ENCODE results near the gene CALN1.

The CALN1 gene

GRCh38 chr7:72190146-72190545 lies 222.0 kb downstream of the CALN1 start:
- TF ChIP-seq ZNF169 (tag by site-specific recombination; IDR thresholded peaks at IDR 0.05) (no peak), ZNF423 (tag by site-specific recombination; IDR thresholded peaks at IDR 0.05) (no peak)
- Histone ChIP-seq H3K27ac (ENCODE audit: extremely low read depth, low read depth, low read length) (no peak overlapping the region), H3K36me3 (ENCODE audit: control insufficient read depth in 2 of 2, insufficient read depth in 1 of 2, low read length in 2 of 2) (no peaks in the 10 kb centered on the region), H3K4me3 (ENCODE audit: low read depth, low read length) (no peak overlapping the region), H3K4me1 (ENCODE audit: control insufficient read depth, insufficient read depth, low read length) (no peaks in the 10 kb centered on the region), H3K9me3 (ENCODE audit: control insufficient read depth, insufficient read depth, low read depth, low read length) (no peaks in the 10 kb centered on the region)
- ChIA-PET CTCF (no interaction called here), POLR2A (no interaction called here)

GRCh38 chr7:72187179-72187578 lies 225.0 kb downstream of the CALN1 start:
- CTCF ChIA-PET: no interaction called here
- POLR2A ChIA-PET: no interaction called here
- Histone ChIP-seq H3K9me3 (ENCODE audit: control insufficient read depth, insufficient read depth, low read depth, low read length) (no peaks in the 10 kb centered on the region), H3K4me1 (ENCODE audit: control insufficient read depth, insufficient read depth, low read length) (no peaks in the 10 kb centered on the region), H3K4me3 (ENCODE audit: low read depth, low read length) (no peak overlapping the region), H3K27ac (ENCODE audit: extremely low read depth, low read depth, low read length) (no peak overlapping the region), H3K36me3 (ENCODE audit: control insufficient read depth in 2 of 2, insufficient read depth in 1 of 2, low read length in 2 of 2) (no peaks in the 10 kb centered on the region)
- TF ChIP-seq ZNF561 (tag by site-specific recombination; IDR thresholded peaks at IDR 0.05; ENCODE audit: borderline replicate concordance): no peak
- no peak for TF ChIP-seq ZBTB8A (tag by site-specific recombination; IDR thresholded peaks at IDR 0.05)
- no peak for TF ChIP-seq ZNF175 (tag by site-specific recombination; IDR thresholded peaks at IDR 0.05)
- TF ChIP-seq ZNF518A (tag by site-specific recombination; conservative IDR thresholded peaks at IDR 0.05; ENCODE audit: low read depth): no peak
- TF ChIP-seq HOXA7 (CRISPR knock-in tag; IDR thresholded peaks at IDR 0.05; ENCODE audit: borderline replicate concordance): no peak

GRCh38 chr7:72183835-72184234 lies 228.3 kb downstream of the CALN1 start:
- no peaks in the 10 kb centered on the region for H3K4me1 ChIP-seq (ENCODE audit: control insufficient read depth, insufficient read depth, low read length)
- POLR2A ChIA-PET: no interaction called here

GRCh38 chr7:72182036-72182435 lies 230.1 kb downstream of the CALN1 start:
- no peak overlapping the region for H3K4me3 ChIP-seq (ENCODE audit: low read depth, low read length)
- CTCF ChIA-PET: interaction anchor here (1.2 kb wide), 1 partner anchor 312 kb away, joined by 4 read pairs; no protein-coding TSS in a partner anchor
- POLR2A ChIA-PET: no interaction called here

More at GRCh38 chr7:72183835-72184234, 228.3 kb downstream of the CALN1 start:
- H3K4me3 ChIP-seq (ENCODE audit: low read depth, low read length): no peak overlapping the region
- CTCF ChIA-PET: interaction anchor here (0.6 kb wide), 1 partner anchor 22 kb away, joined by 6 read pairs; no protein-coding TSS in a partner anchor
- no peak for TF ChIP-seq ZNF514 (tag by site-specific recombination; IDR thresholded peaks at IDR 0.05)
- TF ChIP-seq PATZ1 (tag by site-specific recombination; IDR thresholded peaks at IDR 0.05): no peak
- no peak for TF ChIP-seq ZNF571 (tag by site-specific recombination; IDR thresholded peaks at IDR 0.05)
- no peak overlapping the region for H3K27ac ChIP-seq (ENCODE audit: extremely low read depth, low read depth, low read length)
- H3K36me3 ChIP-seq (ENCODE audit: control insufficient read depth in 2 of 2, insufficient read depth in 1 of 2, low read length in 2 of 2): no peaks in the 10 kb centered on the region
- no peaks in the 10 kb centered on the region for H3K9me3 ChIP-seq (ENCODE audit: control insufficient read depth, insufficient read depth, low read depth, low read length)

More at GRCh38 chr7:72182036-72182435, 230.1 kb downstream of the CALN1 start:
- Histone ChIP-seq H3K36me3 (ENCODE audit: control insufficient read depth in 2 of 2, insufficient read depth in 1 of 2, low read length in 2 of 2) (no peaks in the 10 kb centered on the region), H3K9me3 (ENCODE audit: control insufficient read depth, insufficient read depth, low read depth, low read length) (no peaks in the 10 kb centered on the region), H3K27ac (ENCODE audit: extremely low read depth, low read depth, low read length) (no peak overlapping the region), H3K4me1 (ENCODE audit: control insufficient read depth, insufficient read depth, low read length) (no peaks in the 10 kb centered on the region)
- TF ChIP-seq ZNF416 (tag by site-specific recombination; IDR thresholded peaks at IDR 0.05): no peak
- no peak for TF ChIP-seq ZNF24 (tag by site-specific recombination; IDR thresholded peaks at IDR 0.05)
- TF ChIP-seq ZNF174 (tag by site-specific recombination; IDR thresholded peaks at IDR 0.05): no peak
- TF ChIP-seq ZNF501 (tag by site-specific recombination; IDR thresholded peaks at IDR 0.05): no peak
- no peak for TF ChIP-seq GLI4 (tag by site-specific recombination; IDR thresholded peaks at IDR 0.05)
- TF ChIP-seq HOXC10 (CRISPR knock-in tag; IDR thresholded peaks at IDR 0.05): no peak
- TF ChIP-seq ZNF362 (tag by site-specific recombination; IDR thresholded peaks at IDR 0.05): no peak
- TF ChIP-seq WT1 (tag by site-specific recombination; IDR thresholded peaks at IDR 0.05): no peak
